B cell (primary cell): ENCODE measurements around the gene RALA. TPM values are rescaled to one million over a fixed set of nuclear protein-coding genes. Genes with fewer than 3 reads are reported as not detected.

ENCODE experiments used
- ATAC-seq: fragments of 200-7000 bp; cut with Tn5 transposase; one replicate; pipeline ENCODE4 v1.10.0; 2021; ENCODE audit warnings: low read depth, mild to moderate bottlenecking, moderate number of reproducible peaks, moderate library complexity
- CTCF ChIA-PET: fragments of 350-600 bp; sonication (Branson Sonifier 250); formaldehyde crosslinking; loops from one replicate; lab custom pipeline; 2021; ENCODE audit warnings: antibody characterized with exemption, inconsistent platforms; lab: Charles Lee
- POLR2A ChIA-PET: fragments of 350-600 bp; sonication (Branson Sonifier 250); formaldehyde crosslinking; loops from one replicate; lab custom pipeline; 2021; ENCODE audit warnings: antibody characterized with exemption; lab: Charles Lee
- DNase-seq: peaks from one replicate; pipeline ENCODE4 v3.0.0; 2013
- H2AFZ ChIP-seq: 2 replicates; pipeline ENCODE4 v1.6.1; 2012; ENCODE audit warnings: mild to moderate bottlenecking, low read depth, low read length; ENCODE audit not compliant: insufficient read depth, poor library complexity, severe bottlenecking
- H3K27ac ChIP-seq, 2 donors: 1 replicate in 1 of 2; 2 replicates in 1 of 2; pipeline ENCODE4 v1.5.1; 2012 to 2013; ENCODE audit warnings: low read length in 2 of 2, mild to moderate bottlenecking in 2 of 2, moderate library complexity in 1 of 2
- H3K27me3 ChIP-seq, 4 experiments: fragments of 200-600 bp in 1 of 4; sonication (generic) in 1 of 4; replicated peaks in 1 of 4; 1 replicate in 2 of 4; 2 replicates in 2 of 4; pipeline versions ENCODE4 v1.6.1 to v1.7.0; 2013 to 2016; ENCODE audit warnings: low read length in 3 of 4, mild to moderate bottlenecking in 2 of 4, mixed read lengths in 1 of 4, moderate library complexity in 1 of 4; ENCODE audit not compliant: insufficient read depth in 4 of 4, control insufficient read depth in 3 of 4; ENCODE audit errors: control extremely low read depth in 1 of 4
- H3K36me3 ChIP-seq, 2 experiments: replicated peaks in 1 of 2; 1 replicate in 1 of 2; 2 replicates in 1 of 2; pipeline versions ENCODE4 v1.6.1 to v1.7.1; 2013; ENCODE audit warnings: low read length in 1 of 2; ENCODE audit not compliant: insufficient read depth in 2 of 2, control insufficient read depth in 1 of 2; ENCODE audit errors: control extremely low read depth in 1 of 2, extremely low read depth in 1 of 2
- H3K4me1 ChIP-seq, 2 donors: fragments of 200-600 bp in 1 of 2; sonication (generic) in 1 of 2; 1 replicate in 1 of 2; 2 replicates in 1 of 2; pipeline versions ENCODE4 v1.5.1 to v1.6.1; 2013 to 2017; ENCODE audit warnings: low read length in 2 of 2; ENCODE audit not compliant: control insufficient read depth in 2 of 2, insufficient read depth in 2 of 2
- H3K4me2 ChIP-seq: replicated peaks from 2 replicates; pipeline ENCODE3; 2012; ENCODE audit warnings: mild to moderate bottlenecking, low read depth, low read length; ENCODE audit not compliant: poor library complexity, severe bottlenecking
- H3K4me3 ChIP-seq, 5 experiments: fragments of 200-600 bp in 1 of 5; sonication (generic) in 1 of 5; 1 replicate in 3 of 5; 2 replicates in 2 of 5; pipeline versions ENCODE4 v1.5.1 to v1.7.0; 2011 to 2016; ENCODE audit warnings: low read length in 4 of 5, mild to moderate bottlenecking in 4 of 5, low read depth in 2 of 5, control low read depth in 1 of 5, moderate library complexity in 1 of 5; ENCODE audit not compliant: insufficient read depth in 1 of 5; ENCODE audit errors: control extremely low read depth in 1 of 5, extremely low read depth in 1 of 5
- H3K79me2 ChIP-seq: fragments of 200-600 bp; sonication (generic); one replicate; pipeline ENCODE4 v1.6.0; 2016; ENCODE audit warnings: low read length; ENCODE audit not compliant: control insufficient read depth, insufficient read depth
- H3K9ac ChIP-seq: fragments of 200-600 bp; sonication (generic); 2 replicates; pipeline ENCODE4 v1.6.1; 2017; ENCODE audit warnings: mild to moderate bottlenecking, low read length, moderate library complexity
- H3K9me3 ChIP-seq, 3 donors: one replicate each; pipeline versions ENCODE4 v1.6.1 to v1.7.1; 2013; ENCODE audit warnings: low read length in 2 of 3; ENCODE audit not compliant: control insufficient read depth in 2 of 3, insufficient read depth in 1 of 3; ENCODE audit errors: control extremely low read depth in 1 of 3
- H4K20me1 ChIP-seq: 2 replicates; pipeline ENCODE4 v1.6.0; 2012; ENCODE audit warnings: mild to moderate bottlenecking, low read length; ENCODE audit not compliant: insufficient read depth, control insufficient read depth, poor library complexity, severe bottlenecking
- H3K27ac Mint-ChIP-seq: one replicate; pipeline ENCODE4 v1.8.0; 2021; ENCODE audit warnings: mixed read lengths
- H3K27me3 Mint-ChIP-seq: one replicate; pipeline ENCODE4 v1.8.0; 2021; ENCODE audit warnings: mixed read lengths
- H3K4me1 Mint-ChIP-seq: one replicate; pipeline ENCODE4 v1.8.0; 2021; ENCODE audit warnings: mixed read lengths
- H3K4me3 Mint-ChIP-seq: one replicate; pipeline ENCODE4 v1.8.0; 2021; ENCODE audit warnings: mixed read lengths
- H3K9me3 Mint-ChIP-seq: one replicate; pipeline ENCODE4 v1.8.0; 2022; ENCODE audit warnings: mixed read lengths; ENCODE audit not compliant: insufficient read depth
- CTCF ChIP-seq: fragments of 200-600 bp; IDR thresholded peaks from one replicate; pipeline ENCODE4 v1.8.0; 2022; ENCODE audit warnings: antibody characterized with exemption, mild to moderate bottlenecking
- EZH2 ChIP-seq: IDR thresholded peaks from 2 replicates; pipeline ENCODE4 v1.6.1; 2012; ENCODE audit warnings: borderline replicate concordance, low read depth, mild to moderate bottlenecking, moderate library complexity, low read length; ENCODE audit not compliant: insufficient read depth, poor library complexity, severe bottlenecking
- WGBS: methylation state at CpG from one replicate; pipeline ENCODE4 v1.1.5; 2013; ENCODE audit warnings: missing lambda C conversion rate; ENCODE audit not compliant: insufficient coverage; 5-methylcytosine and 5-hydroxymethylcytosine counted together
- intact Hi-C: fragments of 100-400 bp; cut with micrococcal nuclease; formaldehyde crosslinking; loops from one replicate; pipeline ENCODE4 v1.10.0; 2022
- polyA plus RNA-seq: library from polyadenylated mRNA; depleted of rRNA; stranded (reverse); fragments of >200 nt; gene quantifications from 2 replicates; pipeline ENCODE4 v1.2.3, GENCODE V29; 2012
- total RNA-seq, 2 donors: library from RNA; stranded (reverse); fragments of 120-200 nt in 1 of 2; gene quantifications; 1 replicate in 1 of 2; 2 replicates in 1 of 2; pipeline versions ENCODE4 v1.2.3 to v1.2.4, GENCODE V29; 2013 to 2022

RALA gene
- total and polyA plus RNA-seq, 2 donors (not counting 1 experiment from before 2014, with no cell fraction given), result 9.3 to 29.8 TPM

GRCh38 chr7:39616138-39616537 is 7.2 kb upstream of the RALA start:
- Histone ChIP-seq H3K4me2 (no peak overlapping the region), H3K9ac (no peak overlapping the region), H2AFZ (no peak overlapping the region), H3K36me3 (no peaks in the 10 kb centered on the region), H3K4me1 (no peaks in the 10 kb centered on the region), H4K20me1 (no peaks in the 10 kb centered on the region), H3K27me3 (peaks cover 0 to 13% (median 8%) of the 10 kb centered on the region in 4 experiments), H3K4me3 (no peak overlapping the region), H3K9me3 (no peaks in the 10 kb centered on the region), H3K79me2 (no peaks in the 10 kb centered on the region), H3K27ac (no peak overlapping the region)
- TF ChIP-seq EZH2 (no peak), CTCF (no peak)
- no peak overlapping the region for H3K4me3 Mint-ChIP-seq
- no peaks in the 10 kb centered on the region for H3K9me3 Mint-ChIP-seq
- no peak overlapping the region for H3K27ac Mint-ChIP-seq
- ATAC-seq (no peak), DNase-seq (no peak)
- POLR2A ChIA-PET, result no interaction called here
- no CpG with 5 or more reads among the region's 1 CpG for WGBS
- CTCF ChIA-PET, result no interaction called here
- intact Hi-C loops, result no loop called here
- peaks cover 6% of the 10 kb centered on the region for H3K4me1 Mint-ChIP-seq
- H3K27me3 Mint-ChIP-seq, result peaks cover 24% of the 10 kb centered on the region

- H3K9me3 Mint-ChIP-seq, result no peaks in the 10 kb centered on the region
Measured at GRCh38 chr7:39617005-39617404, 6.4 kb upstream of the RALA start.

More at GRCh38 chr7:39617005-39617404, 6.4 kb upstream of the RALA start:
- ChIA-PET POLR2A (no interaction called here), CTCF (interaction anchor here (1.8 kb wide), 1 partner anchor 37 kb away, joined by 6 read pairs; no protein-coding TSS in a partner anchor)
- intact Hi-C loops, result no loop called here
- no peak overlapping the region for H3K4me3 ChIP-seq
- Mint-ChIP-seq H3K27me3 (peaks cover 24% of the 10 kb centered on the region), H3K4me3 (no peak overlapping the region), H3K4me1 (peaks cover 13% of the 10 kb centered on the region), H3K27ac (no peak overlapping the region)
- H2AFZ ChIP-seq, result no peak overlapping the region
- no peaks in the 10 kb centered on the region for H4K20me1 ChIP-seq
- TF ChIP-seq EZH2 (no peak), CTCF (no peak)
- H3K9me3 ChIP-seq, result no peaks in the 10 kb centered on the region
- no peak overlapping the region for H3K9ac ChIP-seq
- peaks cover 4% of the 10 kb centered on the region in 2 donors for H3K4me1 ChIP-seq
- no peaks in the 10 kb centered on the region for H3K79me2 ChIP-seq
- peaks cover 0 to 12% (median 5%) of the 10 kb centered on the region in 4 experiments for H3K27me3 ChIP-seq
- ATAC-seq (no peak), DNase-seq (no peak)
- no peak overlapping the region for H3K4me2 ChIP-seq
- no peak overlapping the region for H3K27ac ChIP-seq
- H3K36me3 ChIP-seq, result no peaks in the 10 kb centered on the region
